A549 (cell line): ENCODE data around the gene MALRD1.

Experiments
- CBX2 ChIP-seq: fragments of 200-600 bp; sonication (generic); IDR thresholded peaks from 2 replicates; pipeline ENCODE4 v1.6.1; 2016; ENCODE audit warnings: low read depth, mild to moderate bottlenecking, borderline replicate concordance
- CBX8 ChIP-seq: fragments of 200-600 bp; sonication (generic); IDR thresholded peaks from 2 replicates; pipeline ENCODE4 v1.6.1; 2016
- PHF8 ChIP-seq: fragments of 200-600 bp; sonication (generic); IDR thresholded peaks from 2 replicates; pipeline ENCODE4 v1.6.1; 2016; ENCODE audit warnings: low read depth, mild to moderate bottlenecking, antibody characterized with exemption, moderate library complexity, borderline replicate concordance
- TF ChIP-seq, protein P1 (sequence below): fragments of >200 bp; sonication (Bioruptor Twin); formaldehyde crosslinking; IDR thresholded peaks from 3 replicates; pipeline ENCODE4 v1.5.1; 2016
- TF ChIP-seq, protein P2 (sequence below): fragments of 150-350 bp; IDR thresholded peaks from 2 replicates; pipeline ENCODE4 v1.6.1; 2014; ENCODE audit warnings: low read depth, mild to moderate bottlenecking, low read length

DNA sequence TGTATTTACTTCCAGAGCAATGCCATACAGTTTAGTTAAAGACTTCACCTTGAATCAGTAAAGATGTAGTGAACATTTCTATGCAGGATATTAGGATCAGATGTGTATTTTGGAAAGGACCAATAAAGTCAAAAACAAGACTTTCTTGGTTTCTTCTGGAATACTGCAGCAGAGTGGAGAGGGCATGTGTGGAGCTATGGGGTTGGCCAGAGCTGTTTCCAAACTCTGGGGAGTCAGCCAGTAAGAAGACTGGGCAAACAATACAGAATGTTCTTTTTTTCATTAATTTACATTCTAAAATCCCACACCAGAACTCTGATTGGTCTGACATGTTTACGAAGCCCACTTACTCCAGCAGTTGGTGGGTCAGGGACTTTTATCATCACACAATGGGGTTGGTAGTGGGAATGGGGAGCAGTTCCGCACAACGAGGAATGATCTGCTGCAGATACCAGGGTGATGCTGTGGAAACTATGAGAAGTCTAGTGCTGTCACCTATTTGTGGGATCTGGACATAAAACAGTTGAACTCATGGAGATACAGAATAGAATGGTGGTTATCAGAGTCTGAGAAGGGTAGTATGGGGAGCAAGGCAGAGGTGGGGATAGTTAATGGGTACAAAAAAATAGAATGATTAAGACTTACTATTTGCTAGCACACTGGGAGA, 267.7 kb downstream of the MALRD1 start:
- TF ChIP-seq, protein P1, sequence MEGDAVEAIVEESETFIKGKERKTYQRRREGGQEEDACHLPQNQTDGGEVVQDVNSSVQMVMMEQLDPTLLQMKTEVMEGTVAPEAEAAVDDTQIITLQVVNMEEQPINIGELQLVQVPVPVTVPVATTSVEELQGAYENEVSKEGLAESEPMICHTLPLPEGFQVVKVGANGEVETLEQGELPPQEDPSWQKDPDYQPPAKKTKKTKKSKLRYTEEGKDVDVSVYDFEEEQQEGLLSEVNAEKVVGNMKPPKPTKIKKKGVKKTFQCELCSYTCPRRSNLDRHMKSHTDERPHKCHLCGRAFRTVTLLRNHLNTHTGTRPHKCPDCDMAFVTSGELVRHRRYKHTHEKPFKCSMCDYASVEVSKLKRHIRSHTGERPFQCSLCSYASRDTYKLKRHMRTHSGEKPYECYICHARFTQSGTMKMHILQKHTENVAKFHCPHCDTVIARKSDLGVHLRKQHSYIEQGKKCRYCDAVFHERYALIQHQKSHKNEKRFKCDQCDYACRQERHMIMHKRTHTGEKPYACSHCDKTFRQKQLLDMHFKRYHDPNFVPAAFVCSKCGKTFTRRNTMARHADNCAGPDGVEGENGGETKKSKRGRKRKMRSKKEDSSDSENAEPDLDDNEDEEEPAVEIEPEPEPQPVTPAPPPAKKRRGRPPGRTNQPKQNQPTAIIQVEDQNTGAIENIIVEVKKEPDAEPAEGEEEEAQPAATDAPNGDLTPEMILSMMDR = no peak
- TF ChIP-seq CBX2 = no peak
- TF ChIP-seq CBX8 = no peak
- TF ChIP-seq, protein P2, sequence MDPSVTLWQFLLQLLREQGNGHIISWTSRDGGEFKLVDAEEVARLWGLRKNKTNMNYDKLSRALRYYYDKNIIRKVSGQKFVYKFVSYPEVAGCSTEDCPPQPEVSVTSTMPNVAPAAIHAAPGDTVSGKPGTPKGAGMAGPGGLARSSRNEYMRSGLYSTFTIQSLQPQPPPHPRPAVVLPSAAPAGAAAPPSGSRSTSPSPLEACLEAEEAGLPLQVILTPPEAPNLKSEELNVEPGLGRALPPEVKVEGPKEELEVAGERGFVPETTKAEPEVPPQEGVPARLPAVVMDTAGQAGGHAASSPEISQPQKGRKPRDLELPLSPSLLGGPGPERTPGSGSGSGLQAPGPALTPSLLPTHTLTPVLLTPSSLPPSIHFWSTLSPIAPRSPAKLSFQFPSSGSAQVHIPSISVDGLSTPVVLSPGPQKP = no peak
- no peak for TF ChIP-seq PHF8
